ENCODE data around the gene MROH8.

Gene MROH8

GRCh38 chr20:37198932-37199660, 19.7 kb upstream of the MROH8 start:
- TF ChIP-seq OSR1 (CRISPR knock-in tag; IDR thresholded peaks at IDR 0.05) = no peak
- no peak for TF ChIP-seq CSRNP3 (CRISPR knock-in tag; IDR thresholded peaks at IDR 0.05)
- no peak for TF ChIP-seq CREB5 (CRISPR knock-in tag; IDR thresholded peaks at IDR 0.05; ENCODE audit: low read depth)
- TF ChIP-seq BACH2 (CRISPR knock-in tag; IDR thresholded peaks at IDR 0.05; ENCODE audit: borderline replicate concordance) = no peak
- no peak for TF ChIP-seq PATZ1 (CRISPR knock-in tag; IDR thresholded peaks at IDR 0.05; ENCODE audit: borderline replicate concordance)
- no peak for TF ChIP-seq ZNF8 (CRISPR knock-in tag; IDR thresholded peaks at IDR 0.05)
- TF ChIP-seq ZNF565 (CRISPR knock-in tag; conservative IDR thresholded peaks at IDR 0.05; ENCODE audit: low read depth) = no peak
- TF ChIP-seq GLIS3 (CRISPR knock-in tag; IDR thresholded peaks at IDR 0.05) = no peak
- ATAC-seq = no peak

- TF ChIP-seq ZFP3 (CRISPR knock-in tag; IDR thresholded peaks at IDR 0.05) = no peak
- TF ChIP-seq BACH2 (CRISPR knock-in tag; IDR thresholded peaks at IDR 0.05; ENCODE audit: borderline replicate concordance) = no peak
- TF ChIP-seq ESRRG (CRISPR knock-in tag; IDR thresholded peaks at IDR 0.05) = no peak
- no peak for TF ChIP-seq TCF4 (CRISPR knock-in tag; IDR thresholded peaks at IDR 0.05; ENCODE audit: borderline replicate concordance)
- no peak for TF ChIP-seq CSDC2 (CRISPR knock-in tag; IDR thresholded peaks at IDR 0.05)
- TF ChIP-seq TOX (CRISPR knock-in tag; IDR thresholded peaks at IDR 0.05; ENCODE audit: borderline replicate concordance) = no peak
- TF ChIP-seq ZFP30 (CRISPR knock-in tag; IDR thresholded peaks at IDR 0.05) = no peak
- no peak for TF ChIP-seq ZNF8 (CRISPR knock-in tag; IDR thresholded peaks at IDR 0.05)
- no peak for ATAC-seq
Observed at GRCh38 chr20:37194621-37195417, 15.5 kb upstream of the MROH8 start.

GRCh38 chr20:37193821-37194220, 14.5 kb upstream of the MROH8 start:
- TF ChIP-seq OSR1 (CRISPR knock-in tag; IDR thresholded peaks at IDR 0.05) (no peak), PPARA (CRISPR knock-in tag; IDR thresholded peaks at IDR 0.05; ENCODE audit: borderline replicate concordance) (no peak), TSHZ2 (CRISPR knock-in tag; IDR thresholded peaks at IDR 0.05) (no peak), RARB (CRISPR knock-in tag; IDR thresholded peaks at IDR 0.05) (no peak), CSDC2 (CRISPR knock-in tag; IDR thresholded peaks at IDR 0.05) (no peak), TOX (CRISPR knock-in tag; IDR thresholded peaks at IDR 0.05; ENCODE audit: borderline replicate concordance) (no peak), CREB5 (CRISPR knock-in tag; IDR thresholded peaks at IDR 0.05; ENCODE audit: low read depth) (no peak), ZFP3 (CRISPR knock-in tag; IDR thresholded peaks at IDR 0.05) (no peak), ARNTL (CRISPR knock-in tag; IDR thresholded peaks at IDR 0.05; ENCODE audit: borderline replicate concordance, low read depth) (no peak), ZNF8 (CRISPR knock-in tag; IDR thresholded peaks at IDR 0.05) (no peak)
- ATAC-seq = no peak

Data from SK-N-SH treated with all-trans-retinoic acid at 6 μM for 48 hours (cell line).